Stimulated activated CD4-positive, alpha-beta T cell treated with anti-CD3 and anti-CD28 coated beads, Interleukin-12 subunit alpha, Interleukin-12 subunit beta, amount 100 ng/mL, for 24 hours (primary cell): ENCODE measurements around the gene RRP9.

ENCODE experiments used
- DNase-seq, 2 experiments: peaks; one replicate each; pipeline ENCODE4 v3.0.0-alpha.2; 2020; ENCODE audit warnings: low read depth in 2 of 2

Gene RRP9

GRCh38 chr3:51955893-51956770 is 14.4 kb upstream of the RRP9 start:
- DNase-seq, result peak in 1 of 2 experiments; percentile 22

- no peak for DNase-seq
These were observed 13.6 kb upstream of the RRP9 start, which contains the start of gene GPR62 for GRCh38 chr3:51955175-51955892. Gene GPR62, plus strand, starts transcription at chr3:51955381. Its CDS starts 272 bp downstream, at chr3:51955653.

- DNase-seq, result no peak
These were observed 13.0 kb upstream of the RRP9 start for GRCh38 chr3:51954713-51955112.

GRCh38 chr3:51954105-51954504 is 12.4 kb upstream of the RRP9 start:
- DNase-seq, result no peak

GRCh38 chr3:51953445-51953844 is 11.7 kb upstream of the RRP9 start:
- no peak for DNase-seq

- no peak for DNase-seq
These were observed 9.2 kb upstream of the RRP9 start for GRCh38 chr3:51950899-51951298.

- DNase-seq, result no peak
These were observed 7.4 kb upstream of the RRP9 start for GRCh38 chr3:51949121-51949520.

- no peak for DNase-seq
These were observed 6.4 kb upstream of the RRP9 start for GRCh38 chr3:51948016-51948580.

- DNase-seq, result no peak
These were observed 5.7 kb upstream of the RRP9 start for GRCh38 chr3:51947215-51947900.

GRCh38 chr3:51946796-51947195 is 5.1 kb upstream of the RRP9 start:
- DNase-seq, result no peak

GRCh38 chr3:51945926-51946705 is 4.4 kb upstream of the RRP9 start:
- no peak for DNase-seq

- DNase-seq, result no peak
These were observed 3.5 kb upstream of the RRP9 start for GRCh38 chr3:51945031-51945840.

GRCh38 chr3:51944451-51945021 is 2.8 kb upstream of the RRP9 start:
- DNase-seq, result no peak

GRCh38 chr3:51943451-51944391 is 2.0 kb upstream of the RRP9 start:
- no peak for DNase-seq

GRCh38 chr3:51942603-51943450 is 1.1 kb upstream of the RRP9 start:
- DNase-seq, result peak; percentile 38 to 47

- no peak for DNase-seq
These were observed 274 bp downstream of the RRP9 start for GRCh38 chr3:51941463-51941797.

- DNase-seq, result no peak
These were observed 849 bp downstream of the RRP9 start for GRCh38 chr3:51940648-51941462.
